GM12878 (cell line): ENCODE results near the gene SLC35G2. TPM values are rescaled to one million over a fixed set of nuclear protein-coding genes. Genes with fewer than 3 reads are reported as not detected.
"Not testable (repeated sequence)": the region's sequence is repeated elsewhere in the genome, so short reads cannot be mapped to it uniquely, and the experiment has no call there.

Source experiments
- ATAC-seq: fragments of 200-7000 bp; cut with Tn5 transposase; 3 replicates; pipeline ENCODE4 v1.9.1; 2020; ENCODE audit warnings: mild to moderate bottlenecking, moderate library complexity
- BruUV-seq: library from RNA; stranded (reverse); fragments of 400-500 nt; replicated peaks from 2 replicates; lab custom pipeline; 2021; lab: Mats Ljungman, UMichigan
- CTCF ChIA-PET: fragments of 300-600 bp; sonication (Branson Sonifier 250); formaldehyde crosslinking; extraction: SDS; loops from one replicate; lab custom pipeline; 2021; ENCODE audit warnings: inconsistent platforms; lab: Yijun Ruan, JAX
- POLR2A ChIA-PET: fragments of 350-600 bp; formaldehyde crosslinking; extraction: SDS; loops from one replicate; lab custom pipeline; 2021; ENCODE audit warnings: inconsistent platforms; lab: Charles Lee
- RAD21 ChIA-PET: fragments of 300-600 bp; sonication (Branson Sonifier 250); formaldehyde crosslinking; loops from one replicate; lab custom pipeline; 2023; ENCODE audit warnings: antibody characterized with exemption; ENCODE audit not compliant: unreplicated experiment; lab: Charles Lee
- SMC1A ChIA-PET: fragments of 300-600 bp; sonication (Branson Sonifier 250); formaldehyde crosslinking; loops from one replicate; lab custom pipeline; 2023; ENCODE audit not compliant: unreplicated experiment, uncharacterized antibody; lab: Charles Lee
- DNase-seq: peaks from one replicate; pipeline ENCODE4 v3.0.0-alpha.2; 2011; ENCODE audit warnings: low read depth, low spot score
- FAIRE-seq: peaks from 3 replicates; lab custom pipeline; 2011; peaks lifted over from hg19 to GRCh38; lab: Jason Lieb, UNC
- H2AFZ ChIP-seq: 2 replicates; pipeline ENCODE4 v1.6.0; 2011; ENCODE audit warnings: low read depth, low read length, control low read depth; ENCODE audit not compliant: control insufficient read depth
- H3K27ac ChIP-seq: 2 replicates; pipeline ENCODE4 v1.5.1; 2011; ENCODE audit warnings: control low read depth; ENCODE audit not compliant: control insufficient read depth, insufficient read depth
- H3K27me3 ChIP-seq, 2 experiments: replicated peaks in 1 of 2; 2 replicates each; pipeline versions ENCODE4 v1.6.0 to v1.6.1; 2011; ENCODE audit warnings: low read length in 1 of 2; ENCODE audit not compliant: control insufficient read depth in 2 of 2, insufficient read depth in 2 of 2
- H3K36me3 ChIP-seq, 2 experiments: 2 replicates each; pipeline ENCODE4 v1.5.1; 2011; ENCODE audit warnings: low read length in 1 of 2; ENCODE audit not compliant: control insufficient read depth in 2 of 2, insufficient read depth in 2 of 2
- H3K4me1 ChIP-seq: 2 replicates; pipeline ENCODE4 v1.6.1; 2011; ENCODE audit warnings: mild to moderate bottlenecking, low read length, moderate library complexity, mixed read lengths; ENCODE audit not compliant: control insufficient read depth, insufficient read depth
- H3K4me2 ChIP-seq: 2 replicates; pipeline ENCODE4 v1.6.0; 2011; ENCODE audit warnings: control low read depth; ENCODE audit not compliant: control insufficient read depth, insufficient read depth
- H3K4me3 ChIP-seq: fragments of 200-600 bp; sonication (generic); 2 replicates; pipeline ENCODE4 v1.5.1; 2016
- H3K79me2 ChIP-seq: 2 replicates; pipeline ENCODE4 v1.6.0; 2011; ENCODE audit warnings: low read length; ENCODE audit not compliant: control insufficient read depth, insufficient read depth
- H3K9ac ChIP-seq: 2 replicates; pipeline ENCODE4 v1.8.0; 2011; ENCODE audit warnings: low read length, control low read depth, mixed read lengths; ENCODE audit not compliant: control insufficient read depth, insufficient read depth
- H3K9me3 ChIP-seq: replicated peaks from 3 replicates; pipeline ENCODE4 v1.5.1; 2011; ENCODE audit warnings: mild to moderate bottlenecking, low read length; ENCODE audit not compliant: control insufficient read depth, insufficient read depth
- H4K20me1 ChIP-seq: 2 replicates; pipeline ENCODE4 v1.6.0; 2011; ENCODE audit not compliant: control insufficient read depth, insufficient read depth
- MTA2 ChIP-seq: fragments of 450-650 bp; IDR thresholded peaks from 2 replicates; pipeline ENCODE4 v1.6.1; 2016; ENCODE audit warnings: low read depth, mild to moderate bottlenecking, moderate library complexity
- SPI1 ChIP-seq: IDR thresholded peaks from 2 replicates; pipeline ENCODE4 v1.6.1; 2011; ENCODE audit warnings: low read depth, mild to moderate bottlenecking, low read length, moderate library complexity, borderline replicate concordance; ENCODE audit not compliant: insufficient read depth
- ZBTB11 ChIP-seq: fragments of 450-650 bp; formaldehyde crosslinking; IDR thresholded peaks from 2 replicates; pipeline ENCODE4 v1.5.0; 2022; ENCODE audit warnings: mild to moderate bottlenecking, missing genetic modification characterization
- WGBS: methylation state at CpG from one replicate; pipeline ENCODE4 v1.1.6; 2016; ENCODE audit warnings: low lambda C conversion rate; ENCODE audit not compliant: insufficient replicate concordance, insufficient coverage; ENCODE audit errors: missing lambda C conversion rate; 5-methylcytosine and 5-hydroxymethylcytosine counted together
- in situ Hi-C: fragments of 300-500 bp; cut with MboI; formaldehyde crosslinking; loops from 9 replicates; pipeline ENCODE4 v1.14.3; 2018; ENCODE audit warnings: mixed read lengths
- intact Hi-C: fragments of 100-400 bp; cut with micrococcal nuclease; formaldehyde crosslinking; loops from one replicate; pipeline ENCODE4 v1.14.2; 2022; ENCODE audit not compliant: unreplicated experiment
- polyA plus RNA-seq, 11 experiments: library from polyadenylated mRNA; depleted of rRNA in 4 of 11; unstranded in 6 of 11; stranded (reverse) in 5 of 11; fragments of >200 nt; fragmentation: Nextera tagmentation in 4 of 11; fragmentation: Illumina TruSeq in 1 of 11; extraction: Ambion mirVana in 4 of 11; extraction: Trizol in 1 of 11; gene quantifications; 1 replicate in 1 of 11; 2 replicates in 10 of 11; pipeline versions ENCODE4 v1.2.1 to v1.2.3, GENCODE V29; 2011 to 2016; ENCODE audit warnings: inconsistent platforms in 2 of 11, missing spikeins in 2 of 11, low read depth in 1 of 11
- total RNA-seq, 4 experiments: library from RNA; depleted of rRNA in 3 of 4; stranded (reverse); fragments of >200 nt in 3 of 4; fragmentation: Illumina TruSeq in 1 of 4; extraction: Trizol in 1 of 4; gene quantifications; 2 replicates each; pipeline versions ENCODE4 v1.2.1 to v1.2.3, GENCODE V29; 2013 to 2021
- TF ChIP-seq, protein P1 (sequence below): fragments of 450-650 bp; IDR thresholded peaks from 2 replicates; pipeline ENCODE4 v1.6.1; 2017; ENCODE audit warnings: mild to moderate bottlenecking, low read depth, inconsistent platforms; ENCODE audit not compliant: poor library complexity, severe bottlenecking
- TF ChIP-seq, protein P2 (sequence below): fragments of 450-650 bp; IDR thresholded peaks from 2 replicates; pipeline ENCODE4 v1.6.1; 2017; ENCODE audit warnings: antibody characterized with exemption, mild to moderate bottlenecking, moderate library complexity

The SLC35G2 gene
- total and polyA plus RNA-seq, 10 of the 15 experiments (the other 5 are each of a cell fraction or from before 2014, with no cell fraction given) = 0.11 to 1.9 (median 0.27) TPM

GRCh38 chr3:136900694-136901093 is 81.8 kb downstream of the SLC35G2 start:
- peaks cover 26% of the 10 kb centered on the region for H3K9me3 ChIP-seq
- intact Hi-C loops, H3K27ac ChIP-seq, ATAC-seq, DNase-seq, in situ Hi-C loops, RAD21 ChIA-PET: not testable (repeated sequence)
- WGBS = 13% methylated on average over 1 of the region's 1 CpG
- TF ChIP-seq SPI1 = peak; percentile 58; the same call in 1 of the 2 replicates
- TF ChIP-seq, all 136 proteins: peak for 1; not testable (repeated sequence) for 135
- POLR2A ChIA-PET, H3K36me3 ChIP-seq, H4K20me1 ChIP-seq, H3K4me1 ChIP-seq, H3K4me2 ChIP-seq, H3K9ac ChIP-seq, BruUV-seq, H3K27me3 ChIP-seq, H2AFZ ChIP-seq, H3K4me3 ChIP-seq: not testable (repeated sequence)
- CTCF ChIA-PET = interaction anchor here (1.0 to 1.6 kb wide), 2 partner anchors 17 to 42 kb away, joined by 3 to 4 read pairs; no protein-coding TSS in a partner anchor
- peaks cover 64% of the 10 kb centered on the region for H3K79me2 ChIP-seq
- SMC1A ChIA-PET = interaction anchor here (3.8 to 4.2 kb wide), 2 partner anchors 10 to 16 kb away, joined by 19 to 28 read pairs; no protein-coding TSS in a partner anchor
- peak; percentile 54 for FAIRE-seq

DNA sequence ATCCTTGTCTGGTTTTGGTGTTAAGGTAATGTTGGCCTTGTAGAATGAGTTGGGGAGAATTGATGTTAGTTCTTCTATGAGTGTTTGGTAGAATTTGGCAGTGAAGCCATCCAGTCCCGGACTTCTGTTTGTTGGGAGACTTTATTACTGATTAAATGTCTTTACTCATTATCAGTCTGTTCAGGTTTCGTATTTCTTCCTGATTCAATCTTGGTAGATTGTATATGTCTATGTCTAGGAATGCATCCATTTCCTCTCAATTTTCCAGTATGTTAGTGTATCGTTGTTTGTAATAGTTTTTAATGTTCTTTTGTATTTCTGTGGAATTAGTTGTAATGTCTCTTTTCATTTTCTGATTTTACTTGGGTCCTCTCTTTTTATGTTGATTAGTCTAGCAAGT is 82.5 kb downstream of the SLC35G2 start:
- Histone ChIP-seq H4K20me1 (no peaks in the 10 kb centered on the region), H3K79me2 (peaks cover 62% of the 10 kb centered on the region), H3K4me2 (no peak overlapping the region), H3K9ac (no peak overlapping the region), H2AFZ (no peak overlapping the region), H3K27me3 (no peaks in the 10 kb centered on the region)
- in situ Hi-C loops = no loop called here
- ChIA-PET POLR2A (no interaction called here), RAD21 (no interaction called here)
- 100% methylated on average over 3 of the region's 3 CpGs for WGBS
- TF ChIP-seq MTA2 (no peak), ZBTB11 (no peak)
- TF ChIP-seq, protein P1, sequence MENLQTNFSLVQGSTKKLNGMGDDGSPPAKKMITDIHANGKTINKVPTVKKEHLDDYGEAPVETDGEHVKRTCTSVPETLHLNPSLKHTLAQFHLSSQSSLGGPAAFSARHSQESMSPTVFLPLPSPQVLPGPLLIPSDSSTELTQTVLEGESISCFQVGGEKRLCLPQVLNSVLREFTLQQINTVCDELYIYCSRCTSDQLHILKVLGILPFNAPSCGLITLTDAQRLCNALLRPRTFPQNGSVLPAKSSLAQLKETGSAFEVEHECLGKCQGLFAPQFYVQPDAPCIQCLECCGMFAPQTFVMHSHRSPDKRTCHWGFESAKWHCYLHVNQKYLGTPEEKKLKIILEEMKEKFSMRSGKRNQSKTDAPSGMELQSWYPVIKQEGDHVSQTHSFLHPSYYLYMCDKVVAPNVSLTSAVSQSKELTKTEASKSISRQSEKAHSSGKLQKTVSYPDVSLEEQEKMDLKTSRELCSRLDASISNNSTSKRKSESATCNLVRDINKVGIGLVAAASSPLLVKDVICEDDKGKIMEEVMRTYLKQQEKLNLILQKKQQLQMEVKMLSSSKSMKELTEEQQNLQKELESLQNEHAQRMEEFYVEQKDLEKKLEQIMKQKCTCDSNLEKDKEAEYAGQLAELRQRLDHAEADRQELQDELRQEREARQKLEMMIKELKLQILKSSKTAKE = no peak
- TF ChIP-seq, protein P2, sequence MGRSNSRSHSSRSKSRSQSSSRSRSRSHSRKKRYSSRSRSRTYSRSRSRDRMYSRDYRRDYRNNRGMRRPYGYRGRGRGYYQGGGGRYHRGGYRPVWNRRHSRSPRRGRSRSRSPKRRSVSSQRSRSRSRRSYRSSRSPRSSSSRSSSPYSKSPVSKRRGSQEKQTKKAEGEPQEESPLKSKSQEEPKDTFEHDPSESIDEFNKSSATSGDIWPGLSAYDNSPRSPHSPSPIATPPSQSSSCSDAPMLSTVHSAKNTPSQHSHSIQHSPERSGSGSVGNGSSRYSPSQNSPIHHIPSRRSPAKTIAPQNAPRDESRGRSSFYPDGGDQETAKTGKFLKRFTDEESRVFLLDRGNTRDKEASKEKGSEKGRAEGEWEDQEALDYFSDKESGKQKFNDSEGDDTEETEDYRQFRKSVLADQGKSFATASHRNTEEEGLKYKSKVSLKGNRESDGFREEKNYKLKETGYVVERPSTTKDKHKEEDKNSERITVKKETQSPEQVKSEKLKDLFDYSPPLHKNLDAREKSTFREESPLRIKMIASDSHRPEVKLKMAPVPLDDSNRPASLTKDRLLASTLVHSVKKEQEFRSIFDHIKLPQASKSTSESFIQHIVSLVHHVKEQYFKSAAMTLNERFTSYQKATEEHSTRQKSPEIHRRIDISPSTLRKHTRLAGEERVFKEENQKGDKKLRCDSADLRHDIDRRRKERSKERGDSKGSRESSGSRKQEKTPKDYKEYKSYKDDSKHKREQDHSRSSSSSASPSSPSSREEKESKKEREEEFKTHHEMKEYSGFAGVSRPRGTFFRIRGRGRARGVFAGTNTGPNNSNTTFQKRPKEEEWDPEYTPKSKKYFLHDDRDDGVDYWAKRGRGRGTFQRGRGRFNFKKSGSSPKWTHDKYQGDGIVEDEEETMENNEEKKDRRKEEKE = no peak
- TF ChIP-seq, all 136 proteins: peak for 0
- intact Hi-C loops = no loop called here
- ChIA-PET CTCF (no interaction called here), SMC1A (no interaction called here)
- H3K27ac ChIP-seq = no peak overlapping the region
- FAIRE-seq = no peak
- H3K4me3 ChIP-seq = no peak overlapping the region
- no TSS peak for BruUV-seq
- H3K9me3 ChIP-seq = peaks cover 26% of the 10 kb centered on the region
- ATAC-seq = no peak
- H3K4me1 ChIP-seq = peaks cover 4% of the 10 kb centered on the region; the same call in 1 of the 2 replicates
- H3K36me3 ChIP-seq = no peaks in the 10 kb centered on the region
- DNase-seq = no peak
